HepG2 (cell line): ENCODE results near the gene SAMD10. TPM values are rescaled to one million over a fixed set of nuclear protein-coding genes. Genes with fewer than 3 reads are reported as not detected.

Source experiments
- KLF15 ChIP-seq: sonication (generic); formaldehyde crosslinking; IDR thresholded peaks from 2 replicates; pipeline ENCODE4 v1.8.1; 2023; ENCODE audit warnings: borderline replicate concordance, mild to moderate bottlenecking, inconsistent platforms, missing genetic modification reagents, mixed read lengths
- NFKB2 ChIP-seq: sonication (generic); formaldehyde crosslinking; IDR thresholded peaks from 2 replicates; pipeline ENCODE4 v1.4.0; 2020; ENCODE audit warnings: missing genetic modification reagents, borderline replicate concordance
- NFRKB ChIP-seq: fragments of 450-650 bp; IDR thresholded peaks from 2 replicates; pipeline ENCODE4 v1.6.1; 2017
- RARA ChIP-seq: IDR thresholded peaks from 2 replicates; pipeline ENCODE4 v1.6.1; 2016; ENCODE audit warnings: missing genetic modification reagents, missing compliant biosample characterization
- RFXAP ChIP-seq: sonication (generic); formaldehyde crosslinking; IDR thresholded peaks from 2 replicates; pipeline ENCODE4 v1.4.0; 2020; ENCODE audit warnings: missing genetic modification reagents, borderline replicate concordance
- SNAI1 ChIP-seq: sonication (generic); formaldehyde crosslinking; IDR thresholded peaks from 2 replicates; pipeline ENCODE4 v1.5.0; 2020; ENCODE audit warnings: mild to moderate bottlenecking, missing genetic modification reagents, borderline replicate concordance
- SNAPC2 ChIP-seq: sonication (generic); formaldehyde crosslinking; IDR thresholded peaks from 2 replicates; pipeline ENCODE4 v1.8.1; 2022; ENCODE audit warnings: mild to moderate bottlenecking, missing genetic modification reagents
- SRY ChIP-seq: sonication (generic); formaldehyde crosslinking; IDR thresholded peaks from 2 replicates; pipeline ENCODE4 v1.8.0; 2022; ENCODE audit warnings: mild to moderate bottlenecking, missing genetic modification reagents
- TOPORS ChIP-seq: sonication (generic); formaldehyde crosslinking; IDR thresholded peaks from 2 replicates; pipeline ENCODE4 v1.8.0; 2023; ENCODE audit warnings: mild to moderate bottlenecking, missing genetic modification reagents
- ZC3H4 ChIP-seq: sonication (generic); formaldehyde crosslinking; IDR thresholded peaks from 2 replicates; pipeline ENCODE4 v1.4.0; 2020; ENCODE audit warnings: missing genetic modification reagents, borderline replicate concordance
- ZFP41 ChIP-seq: sonication (generic); formaldehyde crosslinking; IDR thresholded peaks from 2 replicates; pipeline ENCODE4 v1.4.0; 2020; ENCODE audit warnings: mild to moderate bottlenecking, missing genetic modification reagents, borderline replicate concordance
- ZNF234 ChIP-seq: sonication (generic); formaldehyde crosslinking; conservative IDR thresholded peaks from 2 replicates; pipeline ENCODE4 v1.5.1; 2020; ENCODE audit warnings: mild to moderate bottlenecking, missing genetic modification reagents
- ZNF441 ChIP-seq: sonication (generic); formaldehyde crosslinking; IDR thresholded peaks from 2 replicates; pipeline ENCODE4 v1.7.0; 2021; ENCODE audit warnings: missing genetic modification reagents, borderline replicate concordance
- ZNF772 ChIP-seq: sonication (generic); formaldehyde crosslinking; IDR thresholded peaks from 2 replicates; pipeline ENCODE4 v1.5.0; 2020; ENCODE audit warnings: mild to moderate bottlenecking, missing genetic modification reagents
- polyA plus RNA-seq, 8 experiments: library from polyadenylated mRNA; depleted of rRNA in 3 of 8; stranded (reverse) in 7 of 8; unstranded in 1 of 8; fragments of >200 nt; fragmentation: Illumina TruSeq in 4 of 8; extraction: Trizol in 4 of 8; gene quantifications; 2 replicates each; pipeline versions ENCODE4 v1.2.1 to v1.2.3, GENCODE V29; 2011 to 2016; ENCODE audit warnings: low read depth in 4 of 8, missing spikeins in 1 of 8, mixed read lengths in 1 of 8; ENCODE audit not compliant: insufficient read depth in 1 of 8
- total RNA-seq, 5 experiments: library from RNA; depleted of rRNA; stranded (reverse); fragments of >200 nt; fragmentation: Illumina TruSeq; extraction: Trizol; gene quantifications; 2 replicates each; pipeline ENCODE4 v1.2.3, GENCODE V29; 2016; ENCODE audit warnings: low read depth in 1 of 5
- TF ChIP-seq, protein P1 (sequence below): sonication (generic); formaldehyde crosslinking; IDR thresholded peaks from 2 replicates; pipeline ENCODE4 v1.4.0; 2020; ENCODE audit warnings: missing genetic modification reagents
- TF ChIP-seq, protein P2 (sequence below), 2 experiments: sonication (generic) in 1 of 2; formaldehyde crosslinking in 1 of 2; IDR thresholded peaks; 2 replicates each; pipeline versions ENCODE4 v1.4.0 to v1.6.1; 2018 to 2020; ENCODE audit warnings: missing genetic modification reagents in 2 of 2, borderline replicate concordance in 1 of 2, low read depth in 1 of 2, mild to moderate bottlenecking in 1 of 2, missing biosample characterization in 1 of 2

SAMD10 gene
- total and polyA plus RNA-seq, 2 of the 13 experiments (the other 11 are each of a cell fraction or from before 2014, with no cell fraction given) = 6.1 to 11.0 TPM

DNA sequence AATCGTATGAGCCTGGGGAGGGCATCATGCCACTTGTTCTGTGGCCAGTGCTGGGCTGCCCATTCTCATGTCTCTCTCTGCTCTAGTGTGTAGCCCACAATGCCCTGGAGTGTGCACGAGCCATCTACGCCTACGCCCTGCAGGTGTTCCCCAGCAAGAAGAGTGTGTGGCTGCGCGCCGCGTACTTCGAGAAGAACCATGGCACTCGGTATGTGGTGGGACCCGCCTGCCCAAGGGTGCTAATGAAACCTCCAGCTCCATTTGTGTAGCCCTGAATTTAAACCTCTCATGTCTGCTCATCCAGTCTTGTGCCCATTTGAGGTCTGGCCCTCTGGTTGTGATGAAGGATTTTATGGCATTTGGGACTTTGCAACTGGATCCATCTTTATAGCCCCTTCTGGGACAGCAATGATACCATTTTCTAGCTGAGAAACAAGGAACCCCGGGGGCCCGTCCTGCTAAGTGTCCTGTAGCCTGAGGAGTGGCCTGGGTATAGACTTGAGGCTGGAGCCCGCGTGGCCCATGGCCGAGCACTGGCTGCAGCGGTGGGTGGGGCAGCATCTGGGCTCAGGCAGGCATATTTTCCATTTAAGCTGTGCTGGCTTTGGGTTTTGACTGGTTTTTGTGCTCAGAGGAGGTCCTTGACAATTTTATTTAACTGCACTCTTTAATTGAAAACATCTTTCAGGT lies 43.4 kb upstream of the SAMD10 start (continued):
- TF ChIP-seq, protein P1, sequence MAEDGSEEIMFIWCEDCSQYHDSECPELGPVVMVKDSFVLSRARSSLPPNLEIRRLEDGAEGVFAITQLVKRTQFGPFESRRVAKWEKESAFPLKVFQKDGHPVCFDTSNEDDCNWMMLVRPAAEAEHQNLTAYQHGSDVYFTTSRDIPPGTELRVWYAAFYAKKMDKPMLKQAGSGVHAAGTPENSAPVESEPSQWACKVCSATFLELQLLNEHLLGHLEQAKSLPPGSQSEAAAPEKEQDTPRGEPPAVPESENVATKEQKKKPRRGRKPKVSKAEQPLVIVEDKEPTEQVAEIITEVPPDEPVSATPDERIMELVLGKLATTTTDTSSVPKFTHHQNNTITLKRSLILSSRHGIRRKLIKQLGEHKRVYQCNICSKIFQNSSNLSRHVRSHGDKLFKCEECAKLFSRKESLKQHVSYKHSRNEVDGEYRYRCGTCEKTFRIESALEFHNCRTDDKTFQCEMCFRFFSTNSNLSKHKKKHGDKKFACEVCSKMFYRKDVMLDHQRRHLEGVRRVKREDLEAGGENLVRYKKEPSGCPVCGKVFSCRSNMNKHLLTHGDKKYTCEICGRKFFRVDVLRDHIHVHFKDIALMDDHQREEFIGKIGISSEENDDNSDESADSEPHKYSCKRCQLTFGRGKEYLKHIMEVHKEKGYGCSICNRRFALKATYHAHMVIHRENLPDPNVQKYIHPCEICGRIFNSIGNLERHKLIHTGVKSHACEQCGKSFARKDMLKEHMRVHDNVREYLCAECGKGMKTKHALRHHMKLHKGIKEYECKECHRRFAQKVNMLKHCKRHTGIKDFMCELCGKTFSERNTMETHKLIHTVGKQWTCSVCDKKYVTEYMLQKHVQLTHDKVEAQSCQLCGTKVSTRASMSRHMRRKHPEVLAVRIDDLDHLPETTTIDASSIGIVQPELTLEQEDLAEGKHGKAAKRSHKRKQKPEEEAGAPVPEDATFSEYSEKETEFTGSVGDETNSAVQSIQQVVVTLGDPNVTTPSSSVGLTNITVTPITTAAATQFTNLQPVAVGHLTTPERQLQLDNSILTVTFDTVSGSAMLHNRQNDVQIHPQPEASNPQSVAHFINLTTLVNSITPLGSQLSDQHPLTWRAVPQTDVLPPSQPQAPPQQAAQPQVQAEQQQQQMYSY (CRISPR knock-in tag) = no peak
- TF ChIP-seq ZNF234 (CRISPR knock-in tag) (no peak), KLF15 (CRISPR knock-in tag) (no peak), SRY (0 out of 2 replicates have a peak, but pooled peaks have one; percentile 42), TOPORS (CRISPR knock-in tag) (peak; percentile 46; the same call in 1 of the 2 replicates), ZFP41 (CRISPR knock-in tag) (no peak), ZC3H4 (CRISPR knock-in tag) (no peak), RARA (no peak), SNAI1 (CRISPR knock-in tag) (no peak), NFRKB (no peak), ZNF441 (CRISPR knock-in tag) (no peak), RFXAP (CRISPR knock-in tag) (no peak), ZNF772 (no peak), SNAPC2 (0 out of 2 replicates have a peak, but pooled peaks have one; percentile 36), NFKB2 (CRISPR knock-in tag) (peak; percentile 61; the same call in 1 of the 2 replicates)
- TF ChIP-seq, protein P2, sequence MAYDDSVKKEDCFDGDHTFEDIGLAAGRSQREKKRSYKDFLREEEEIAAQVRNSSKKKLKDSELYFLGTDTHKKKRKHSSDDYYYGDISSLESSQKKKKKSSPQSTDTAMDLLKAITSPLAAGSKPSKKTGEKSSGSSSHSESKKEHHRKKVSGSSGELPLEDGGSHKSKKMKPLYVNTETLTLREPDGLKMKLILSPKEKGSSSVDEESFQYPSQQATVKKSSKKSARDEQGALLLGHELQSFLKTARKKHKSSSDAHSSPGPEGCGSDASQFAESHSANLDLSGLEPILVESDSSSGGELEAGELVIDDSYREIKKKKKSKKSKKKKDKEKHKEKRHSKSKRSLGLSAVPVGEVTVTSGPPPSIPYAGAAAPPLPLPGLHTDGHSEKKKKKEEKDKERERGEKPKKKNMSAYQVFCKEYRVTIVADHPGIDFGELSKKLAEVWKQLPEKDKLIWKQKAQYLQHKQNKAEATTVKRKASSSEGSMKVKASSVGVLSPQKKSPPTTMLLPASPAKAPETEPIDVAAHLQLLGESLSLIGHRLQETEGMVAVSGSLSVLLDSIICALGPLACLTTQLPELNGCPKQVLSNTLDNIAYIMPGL (CRISPR knock-in tag; IDR thresholded peaks at IDR 0.05; ENCODE audit: borderline replicate concordance in 1 of 2, low read depth in 1 of 2) = 0 out of 4 replicates have a peak, but pooled peaks of 1 of the 2 experiments have one; percentile 19
